Progenitor cell of endocrine pancreas (in vitro differentiated cells): Measurements from ENCODE around the gene TGFBR1. TPM values are rescaled to one million over a fixed set of nuclear protein-coding genes. Genes with fewer than 3 reads are reported as not detected.

ENCODE experiments used
- DNase-seq: peaks from one replicate; pipeline ENCODE4 v3.0.0; 2021; ENCODE audit warnings: low spot score; ENCODE audit not compliant: unreplicated experiment
- H3K27ac Mint-ChIP-seq: 2 replicates; pipeline ENCODE4 v1.8.0; 2021; ENCODE audit warnings: mild to moderate bottlenecking, moderate library complexity, mixed read lengths
- H3K27me3 Mint-ChIP-seq: 2 replicates; pipeline ENCODE4 v1.8.0; 2021; ENCODE audit warnings: mixed read lengths
- H3K36me3 Mint-ChIP-seq: 2 replicates; pipeline ENCODE4 v1.8.0; 2022; ENCODE audit warnings: mixed read lengths; ENCODE audit not compliant: insufficient read depth
- H3K4me1 Mint-ChIP-seq: 2 replicates; pipeline ENCODE4 v1.8.0; 2021; ENCODE audit warnings: low read depth, mixed read lengths
- H3K4me3 Mint-ChIP-seq: 2 replicates; pipeline ENCODE4 v1.8.0; 2021; ENCODE audit warnings: low read depth, mild to moderate bottlenecking, moderate library complexity, mixed read lengths
- H3K9me3 Mint-ChIP-seq: 2 replicates; pipeline ENCODE4 v1.8.0; 2021; ENCODE audit warnings: low read depth, mixed read lengths
- total RNA-seq: library from RNA; stranded (reverse); gene quantifications from 2 replicates; pipeline ENCODE4 v1.2.1, GENCODE V29; 2021
- TF ChIP-seq, protein P1 (sequence below): fragments of 200-600 bp; sonication (generic); IDR thresholded peaks from one replicate; pipeline ENCODE4 v1.5.0; 2021; ENCODE audit warnings: antibody characterized with exemption, mild to moderate bottlenecking; ENCODE audit not compliant: unreplicated experiment

TGFBR1 gene
- total RNA-seq, 1 donor from 2014 or later = 93.8 TPM

DNA sequence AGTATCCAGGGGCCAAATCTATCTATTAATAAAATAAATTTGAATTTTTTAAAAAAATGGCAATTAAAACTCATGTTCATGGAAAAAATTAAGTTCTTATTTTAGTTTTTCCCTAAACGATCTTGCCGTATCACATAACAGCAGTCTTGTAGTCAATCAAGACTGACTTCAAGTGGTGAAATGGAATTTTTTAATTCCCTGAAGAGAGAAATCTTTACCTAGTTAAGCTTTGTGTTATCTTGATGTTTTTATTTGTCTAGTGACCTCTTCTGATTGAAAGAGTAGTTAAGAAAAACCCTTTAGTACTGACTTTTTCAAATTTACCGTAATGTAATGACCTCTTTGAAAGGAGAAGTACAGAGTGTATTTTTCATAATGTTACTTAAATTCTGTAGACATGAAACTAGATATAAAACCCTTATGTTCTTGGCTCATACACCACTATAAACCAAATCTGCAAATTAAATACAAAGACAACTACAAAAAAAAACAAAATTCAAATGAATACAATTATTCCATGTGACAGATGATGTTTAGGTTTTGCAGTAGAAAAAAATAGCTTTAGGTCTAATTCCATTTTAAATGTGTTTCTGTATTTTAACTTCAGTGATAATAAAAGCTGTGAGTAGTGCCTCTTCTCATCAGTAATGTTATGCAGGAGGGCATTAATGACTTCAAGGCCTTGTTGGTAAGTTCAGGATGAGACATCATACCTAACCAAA lies 19.8 kb downstream of the TGFBR1 start:
- Mint-ChIP-seq H3K36me3 (no peaks in the 10 kb centered on the region), H3K9me3 (no peaks in the 10 kb centered on the region), H3K27me3 (no peaks in the 10 kb centered on the region), H3K4me1 (peaks cover 2% of the 10 kb centered on the region), H3K27ac (no peak overlapping the region), H3K4me3 (no peak overlapping the region)
- TF ChIP-seq, protein P1, sequence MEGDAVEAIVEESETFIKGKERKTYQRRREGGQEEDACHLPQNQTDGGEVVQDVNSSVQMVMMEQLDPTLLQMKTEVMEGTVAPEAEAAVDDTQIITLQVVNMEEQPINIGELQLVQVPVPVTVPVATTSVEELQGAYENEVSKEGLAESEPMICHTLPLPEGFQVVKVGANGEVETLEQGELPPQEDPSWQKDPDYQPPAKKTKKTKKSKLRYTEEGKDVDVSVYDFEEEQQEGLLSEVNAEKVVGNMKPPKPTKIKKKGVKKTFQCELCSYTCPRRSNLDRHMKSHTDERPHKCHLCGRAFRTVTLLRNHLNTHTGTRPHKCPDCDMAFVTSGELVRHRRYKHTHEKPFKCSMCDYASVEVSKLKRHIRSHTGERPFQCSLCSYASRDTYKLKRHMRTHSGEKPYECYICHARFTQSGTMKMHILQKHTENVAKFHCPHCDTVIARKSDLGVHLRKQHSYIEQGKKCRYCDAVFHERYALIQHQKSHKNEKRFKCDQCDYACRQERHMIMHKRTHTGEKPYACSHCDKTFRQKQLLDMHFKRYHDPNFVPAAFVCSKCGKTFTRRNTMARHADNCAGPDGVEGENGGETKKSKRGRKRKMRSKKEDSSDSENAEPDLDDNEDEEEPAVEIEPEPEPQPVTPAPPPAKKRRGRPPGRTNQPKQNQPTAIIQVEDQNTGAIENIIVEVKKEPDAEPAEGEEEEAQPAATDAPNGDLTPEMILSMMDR = no peak
- DNase-seq = no peak

DNA sequence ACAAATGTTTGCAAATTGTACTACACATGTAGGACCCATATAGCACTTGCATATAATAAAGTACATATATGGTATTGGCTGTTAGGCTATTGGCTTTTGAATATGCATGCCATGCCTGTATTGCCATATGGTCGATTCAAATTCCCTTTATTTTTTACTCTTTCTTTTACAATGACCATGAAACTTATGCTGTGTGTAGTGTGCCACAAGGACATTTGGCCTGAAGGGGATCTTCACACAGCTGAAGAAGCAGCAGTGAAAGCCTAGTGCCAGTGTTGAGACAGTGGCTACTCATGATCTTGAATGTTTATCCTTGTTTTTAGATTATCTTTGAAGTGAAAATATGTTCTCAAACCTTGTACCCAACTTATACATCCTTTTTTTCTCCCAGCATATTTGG lies 20.5 kb downstream of the TGFBR1 start:
- H3K4me3 Mint-ChIP-seq = no peak overlapping the region
- H3K9me3 Mint-ChIP-seq = no peaks in the 10 kb centered on the region
- no peak for DNase-seq
- H3K36me3 Mint-ChIP-seq = no peaks in the 10 kb centered on the region
- H3K27ac Mint-ChIP-seq = no peak overlapping the region
- peaks cover 2% of the 10 kb centered on the region for H3K4me1 Mint-ChIP-seq
- TF ChIP-seq, protein P1 = no peak
- H3K27me3 Mint-ChIP-seq = no peaks in the 10 kb centered on the region

DNA sequence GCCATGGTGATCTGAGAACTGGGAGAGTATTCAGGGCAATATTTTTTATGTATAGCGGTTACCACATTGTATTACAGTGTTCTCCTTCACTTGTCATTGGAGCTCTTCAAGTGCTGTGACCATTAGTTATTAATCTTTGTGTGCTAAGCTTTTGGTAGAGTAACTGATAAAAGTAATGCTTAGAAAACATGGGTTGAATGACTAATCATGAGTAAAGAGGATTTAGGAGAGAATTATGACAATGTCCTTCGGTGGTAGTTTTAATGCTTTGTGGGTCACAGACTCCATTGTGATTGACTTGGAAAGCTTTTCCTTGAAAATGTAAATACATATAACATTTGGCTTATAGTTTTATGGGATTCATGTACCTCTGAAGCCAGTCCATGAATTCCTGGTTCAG lies 21.4 kb downstream of the TGFBR1 start:
- no peak for DNase-seq
- H3K36me3 Mint-ChIP-seq = no peaks in the 10 kb centered on the region
- H3K27ac Mint-ChIP-seq = no peak overlapping the region
- TF ChIP-seq, protein P1 = no peak
- H3K27me3 Mint-ChIP-seq = no peaks in the 10 kb centered on the region
- H3K4me3 Mint-ChIP-seq = no peak overlapping the region
- H3K9me3 Mint-ChIP-seq = no peaks in the 10 kb centered on the region
- no peaks in the 10 kb centered on the region for H3K4me1 Mint-ChIP-seq

DNA sequence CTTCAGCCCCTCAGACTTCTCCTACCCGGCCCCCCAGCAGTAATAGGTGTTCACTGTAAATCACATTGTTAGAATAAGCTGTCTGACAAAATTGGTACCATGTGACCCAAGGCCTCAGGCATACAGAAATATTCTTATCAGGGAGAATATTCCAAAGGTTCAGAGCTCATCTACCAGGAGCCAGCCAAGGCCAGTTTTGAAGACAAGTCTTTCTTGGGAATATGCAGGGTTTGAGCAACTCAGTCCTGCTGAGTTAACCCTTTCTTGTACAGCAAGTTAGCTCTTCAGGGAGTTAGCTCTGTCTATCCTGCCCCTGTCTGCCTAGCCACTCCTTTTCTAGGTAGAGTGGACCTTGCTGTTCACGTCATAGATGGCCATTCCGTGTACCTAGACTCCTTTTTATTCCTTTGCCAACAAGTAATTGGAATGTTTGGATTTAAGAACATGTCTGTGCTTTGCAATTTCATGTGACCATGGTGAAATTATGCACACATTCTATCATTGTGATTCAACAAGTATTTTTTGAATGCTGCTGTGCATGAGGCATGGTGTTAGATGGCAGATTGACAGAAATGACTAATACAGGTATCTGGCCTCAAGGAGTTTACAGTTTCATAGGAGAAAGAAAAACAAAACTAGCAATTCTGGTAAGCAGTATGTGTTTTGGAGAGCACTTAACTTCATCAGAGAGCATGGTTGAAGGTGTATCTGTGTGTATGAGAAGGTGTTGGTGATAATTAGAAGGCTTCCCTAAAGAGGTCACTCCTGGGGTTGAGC lies 22.6 kb downstream of the TGFBR1 start:
- no peak for DNase-seq
- Mint-ChIP-seq H3K27ac (no peak overlapping the region), H3K9me3 (no peaks in the 10 kb centered on the region), H3K27me3 (no peaks in the 10 kb centered on the region), H3K36me3 (peaks cover 1% of the 10 kb centered on the region), H3K4me3 (no peak overlapping the region), H3K4me1 (no peaks in the 10 kb centered on the region)
- TF ChIP-seq, protein P1 = no peak

DNA sequence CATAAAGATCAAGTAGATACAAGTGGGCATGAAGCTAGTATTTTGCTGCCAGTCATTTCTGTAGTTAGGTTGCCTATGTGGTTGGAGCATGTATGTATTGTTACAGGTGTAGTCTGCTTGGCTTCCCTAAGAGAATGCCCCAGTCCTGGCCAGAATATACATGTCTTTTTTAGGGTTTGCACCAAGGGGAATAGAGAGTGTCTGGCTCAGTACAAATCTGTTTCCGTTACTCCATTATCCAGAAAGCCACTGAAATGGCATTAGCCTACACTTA lies 23.2 kb downstream of the TGFBR1 start:
- no peak overlapping the region for H3K4me3 Mint-ChIP-seq
- no peaks in the 10 kb centered on the region for H3K27me3 Mint-ChIP-seq
- H3K4me1 Mint-ChIP-seq = no peaks in the 10 kb centered on the region
- H3K9me3 Mint-ChIP-seq = no peaks in the 10 kb centered on the region
- DNase-seq = no peak
- H3K36me3 Mint-ChIP-seq = peaks cover 2% of the 10 kb centered on the region
- no peak overlapping the region for H3K27ac Mint-ChIP-seq
- TF ChIP-seq, protein P1 = no peak
